Keratinocyte (primary cell): ENCODE measurements around the gene SSNA1. TPM values are rescaled to one million over a fixed set of nuclear protein-coding genes. Genes with fewer than 3 reads are reported as not detected.

ENCODE experiments used
- DNase-seq: peaks from one replicate; pipeline ENCODE4 v3.0.0-alpha.2; 2011; ENCODE audit warnings: low read depth, missing footprints, low spot score
- FAIRE-seq: peaks from 2 replicates; lab custom pipeline; 2011; peaks lifted over from hg19 to GRCh38; lab: Jason Lieb, UNC
- H2AFZ ChIP-seq: 2 replicates; pipeline ENCODE4 v1.6.0; 2012; ENCODE audit warnings: low read length, control low read depth, inconsistent platforms; ENCODE audit not compliant: control insufficient read depth
- H3K27ac ChIP-seq: 2 replicates; pipeline ENCODE4 v1.5.1; 2011; ENCODE audit warnings: low read length; ENCODE audit not compliant: control insufficient read depth, insufficient read depth
- H3K27me3 ChIP-seq: 3 replicates; pipeline ENCODE4 v1.6.0; 2011; ENCODE audit warnings: low read length; ENCODE audit not compliant: control insufficient read depth, insufficient read depth; ENCODE audit errors: extremely low read depth
- H3K36me3 ChIP-seq, 2 experiments: 2 replicates in 1 of 2; 3 replicates in 1 of 2; pipeline ENCODE4 v1.5.1; 2011; ENCODE audit warnings: low read length in 2 of 2, mild to moderate bottlenecking in 1 of 2; ENCODE audit not compliant: control insufficient read depth in 2 of 2, insufficient read depth in 2 of 2; ENCODE audit errors: extremely low read depth in 1 of 2
- H3K4me1 ChIP-seq: 3 replicates; pipeline ENCODE4 v1.5.1; 2011; ENCODE audit warnings: low read length; ENCODE audit not compliant: control insufficient read depth, insufficient read depth; ENCODE audit errors: extremely low read depth
- H3K4me2 ChIP-seq: 3 replicates; pipeline ENCODE4 v1.6.0; 2011; ENCODE audit warnings: low read depth, low read length; ENCODE audit not compliant: control insufficient read depth, insufficient read depth; ENCODE audit errors: extremely low read depth
- H3K4me3 ChIP-seq, 3 experiments: fragments of 200-600 bp in 1 of 3; sonication (generic) in 1 of 3; 2 replicates in 2 of 3; 3 replicates in 1 of 3; pipeline ENCODE4 v1.5.1; 2011 to 2016; ENCODE audit warnings: low read length in 3 of 3, mild to moderate bottlenecking in 3 of 3, control low read depth in 2 of 3, inconsistent platforms in 1 of 3, low read depth in 1 of 3, mixed read lengths in 1 of 3, mixed run types in 1 of 3, moderate library complexity in 1 of 3; ENCODE audit not compliant: control insufficient read depth in 2 of 3, insufficient read depth in 2 of 3; ENCODE audit errors: extremely low read depth in 1 of 3
- H3K79me2 ChIP-seq: 2 replicates; pipeline ENCODE4 v1.6.0; 2012; ENCODE audit warnings: low read length; ENCODE audit not compliant: control insufficient read depth, insufficient read depth
- H3K9ac ChIP-seq: 3 replicates; pipeline ENCODE4 v1.6.0; 2011; ENCODE audit warnings: low read length; ENCODE audit not compliant: control insufficient read depth, insufficient read depth; ENCODE audit errors: extremely low read depth
- H3K9me1 ChIP-seq: 3 replicates; pipeline ENCODE4 v1.6.0; 2011; ENCODE audit warnings: low read length; ENCODE audit not compliant: control insufficient read depth, insufficient read depth; ENCODE audit errors: extremely low read depth
- H3K9me3 ChIP-seq: 2 replicates; pipeline ENCODE4 v1.5.1; 2012; ENCODE audit warnings: low read depth, low read length; ENCODE audit not compliant: control insufficient read depth
- H4K20me1 ChIP-seq: 3 replicates; pipeline ENCODE4 v1.6.0; 2011; ENCODE audit warnings: low read length; ENCODE audit not compliant: control insufficient read depth, insufficient read depth; ENCODE audit errors: extremely low read depth
- CTCF ChIP-seq, 3 experiments: IDR thresholded peaks in 1 of 3; conservative IDR thresholded peaks in 1 of 3; optimal IDR thresholded peaks in 1 of 3; 2 replicates in 2 of 3; 3 replicates in 1 of 3; pipeline versions ENCODE3 to v1.5.1; 2011; ENCODE audit warnings: low read length in 3 of 3, mild to moderate bottlenecking in 3 of 3, moderate library complexity in 2 of 3, control low read depth in 1 of 3, inconsistent platforms in 1 of 3; ENCODE audit not compliant: insufficient read depth in 2 of 3; ENCODE audit errors: extremely low read depth in 1 of 3
- EZH2 ChIP-seq: IDR thresholded peaks from one replicate; pipeline ENCODE4 v1.6.1; 2012; ENCODE audit warnings: inconsistent platforms, mild to moderate bottlenecking, low read length, moderate library complexity
- dilution Hi-C: fragments of 300-500 bp; cut with MboI; formaldehyde crosslinking; loops from one replicate; pipeline ENCODE4 v1.7.0; 2020; ENCODE audit warnings: low sequenced_read_pairs; ENCODE audit not compliant: extremely low pct_ligation_motif_present
- polyA plus RNA-seq, 5 experiments: library from polyadenylated mRNA; depleted of rRNA in 3 of 5; stranded (reverse) in 3 of 5; stranded (forward) in 1 of 5; unstranded in 1 of 5; fragments of >200 nt; gene quantifications; 1 replicate in 1 of 5; 2 replicates in 3 of 5; 3 replicates in 1 of 5; pipeline versions ENCODE4 v1.2.1 to v1.2.3, GENCODE V29; 2011 to 2012; ENCODE audit warnings: missing spikeins in 2 of 5, low read depth in 1 of 5, low replicate concordance in 1 of 5

Gene SSNA1
- polyA plus RNA-seq, 1 donor (not counting 4 experiments of a cell fraction or from before 2014, with no cell fraction given) = 45.3 TPM

DNA sequence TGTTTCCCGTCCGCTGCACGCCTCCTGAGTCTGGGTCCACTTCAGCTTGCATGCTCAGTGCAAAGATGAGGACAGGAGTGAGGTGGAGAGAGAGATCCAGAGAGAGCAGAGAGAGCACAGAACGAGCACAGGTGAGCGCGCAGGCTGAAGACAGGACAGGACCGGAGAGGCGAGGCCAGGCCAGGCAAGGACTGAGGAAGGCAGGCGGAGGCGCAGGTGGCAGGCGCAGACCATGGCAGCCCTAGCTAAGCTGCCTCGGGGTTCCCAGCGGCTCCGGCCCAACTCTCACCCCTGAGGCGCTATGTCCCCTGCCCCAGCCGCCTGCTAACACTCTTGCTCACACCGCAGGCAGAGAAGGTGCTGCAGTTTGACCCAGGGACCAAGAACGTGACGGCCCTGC, 39.8 kb upstream of the SSNA1 start:
- Histone ChIP-seq H3K79me2 (no peaks in the 10 kb centered on the region), H3K9me1 (no peaks in the 10 kb centered on the region), H3K4me2 (no peak overlapping the region), H3K36me3 (no peaks in the 10 kb centered on the region), H3K27ac (no peak overlapping the region), H3K4me3 (no peak overlapping the region), H3K9me3 (no peaks in the 10 kb centered on the region), H3K27me3 (peaks cover 6% of the 10 kb centered on the region), H3K9ac (no peak overlapping the region), H3K4me1 (no peaks in the 10 kb centered on the region), H2AFZ (no peak overlapping the region), H4K20me1 (no peaks in the 10 kb centered on the region)
- dilution Hi-C loops = no loop called here
- no peak for FAIRE-seq
- no peak for DNase-seq
- TF ChIP-seq CTCF (optimal IDR thresholded peaks at IDR 0.05 in 1 of 3, IDR thresholded peaks at IDR 0.05 in 1 of 3, conservative IDR thresholded peaks at IDR 0.05 in 1 of 3; ENCODE audit: extremely low read depth in 1 of 3, insufficient read depth in 2 of 3, low read length in 3 of 3) (no peak), EZH2 (no peak)

GRCh38 chr9:137149363-137149762, 39.1 kb upstream of the SSNA1 start:
- Histone ChIP-seq H2AFZ (no peak overlapping the region), H3K4me2 (no peak overlapping the region), H3K9me1 (no peaks in the 10 kb centered on the region), H3K4me1 (no peaks in the 10 kb centered on the region), H3K27ac (no peak overlapping the region), H3K4me3 (no peak overlapping the region), H3K9me3 (no peaks in the 10 kb centered on the region), H3K79me2 (no peaks in the 10 kb centered on the region), H3K9ac (no peak overlapping the region), H4K20me1 (no peaks in the 10 kb centered on the region), H3K27me3 (peaks cover 5% of the 10 kb centered on the region), H3K36me3 (no peaks in the 10 kb centered on the region)
- TF ChIP-seq CTCF (optimal IDR thresholded peaks at IDR 0.05 in 1 of 3, IDR thresholded peaks at IDR 0.05 in 1 of 3, conservative IDR thresholded peaks at IDR 0.05 in 1 of 3; ENCODE audit: extremely low read depth in 1 of 3, insufficient read depth in 2 of 3, low read length in 3 of 3) (no peak), EZH2 (no peak)
- FAIRE-seq = no peak
- dilution Hi-C loops = no loop called here
- no peak for DNase-seq
